GM23338 (cell line): ENCODE results near the gene PCNT. TPM values are rescaled to one million over a fixed set of nuclear protein-coding genes. Genes with fewer than 3 reads are reported as not detected.

ENCODE experiments used
- ATAC-seq: fragments of 200-7000 bp; cut with Tn5 transposase; 3 replicates; pipeline ENCODE4 v1.9.1; 2020
- DNase-seq: peaks from one replicate; pipeline ENCODE4 v3.0.0-alpha.2; 2015; ENCODE audit warnings: low spot score
- H2AFZ ChIP-seq: fragments of 200-600 bp; sonication (generic); 2 replicates; pipeline ENCODE4 v1.8.0; 2016; ENCODE audit warnings: antibody characterized with exemption, mild to moderate bottlenecking, moderate library complexity
- H3F3A ChIP-seq: fragments of 200-600 bp; sonication (generic); replicated peaks from 2 replicates; pipeline ENCODE4 v1.8.0; 2017; ENCODE audit warnings: antibody characterized with exemption, mixed run types, low read depth
- H3K27ac ChIP-seq: fragments of 200-600 bp; sonication (generic); 2 replicates; pipeline ENCODE4 v1.6.1; 2016; ENCODE audit warnings: low read depth
- H3K27me3 ChIP-seq: fragments of 200-600 bp; sonication (generic); 2 replicates; pipeline ENCODE4 v1.8.0; 2016; ENCODE audit warnings: mild to moderate bottlenecking, mixed run types, moderate library complexity; ENCODE audit not compliant: insufficient read depth
- H3K36me3 ChIP-seq: fragments of 200-600 bp; sonication (generic); 2 replicates; pipeline ENCODE4 v1.8.0; 2016; ENCODE audit warnings: mild to moderate bottlenecking; ENCODE audit not compliant: insufficient read depth
- H3K4me1 ChIP-seq: fragments of 200-600 bp; sonication (generic); 2 replicates; pipeline ENCODE4 v1.8.0; 2016; ENCODE audit warnings: mild to moderate bottlenecking, moderate library complexity; ENCODE audit not compliant: insufficient read depth
- H3K4me2 ChIP-seq: fragments of 200-600 bp; sonication (generic); 2 replicates; pipeline ENCODE4 v1.7.1; 2017; ENCODE audit warnings: mixed run types
- H3K4me3 ChIP-seq: fragments of 200-600 bp; sonication (generic); 2 replicates; pipeline ENCODE4 v1.6.1; 2016; ENCODE audit warnings: mixed run types
- H3K79me2 ChIP-seq: fragments of 200-600 bp; sonication (generic); replicated peaks from 2 replicates; pipeline ENCODE4 v1.8.0; 2017; ENCODE audit warnings: mild to moderate bottlenecking; ENCODE audit not compliant: insufficient read depth
- H3K9me2 ChIP-seq: fragments of 200-600 bp; sonication (generic); 2 replicates; pipeline ENCODE4 v1.8.0; 2017; ENCODE audit not compliant: insufficient read depth
- H4K20me1 ChIP-seq: fragments of 200-600 bp; sonication (generic); replicated peaks from 2 replicates; pipeline ENCODE4 v1.8.0; 2017; ENCODE audit warnings: mild to moderate bottlenecking; ENCODE audit not compliant: insufficient read depth
- H3K27ac Mint-ChIP-seq: 2 replicates; pipeline ENCODE4 v1.8.0; 2020; ENCODE audit warnings: inconsistent platforms, mild to moderate bottlenecking, moderate library complexity, mixed read lengths
- H3K27me3 Mint-ChIP-seq: 3 replicates; pipeline ENCODE4 v1.8.0; 2022; ENCODE audit warnings: low read depth, mild to moderate bottlenecking, moderate library complexity, mixed read lengths, inconsistent platforms; ENCODE audit not compliant: insufficient read depth, poor library complexity
- H3K36me3 Mint-ChIP-seq: 3 replicates; pipeline ENCODE4 v1.8.0; 2021; ENCODE audit warnings: low read depth, mild to moderate bottlenecking, inconsistent platforms, moderate library complexity, mixed read lengths
- H3K4me1 Mint-ChIP-seq: 3 replicates; pipeline ENCODE4 v1.8.0; 2020; ENCODE audit warnings: mild to moderate bottlenecking, inconsistent platforms, mixed read lengths
- H3K4me3 Mint-ChIP-seq: 3 replicates; pipeline ENCODE4 v1.8.0; 2021; ENCODE audit warnings: moderate library complexity, mild to moderate bottlenecking, inconsistent platforms, mixed read lengths
- H3K9me3 Mint-ChIP-seq: 3 replicates; pipeline ENCODE4 v1.8.0; 2020; ENCODE audit warnings: moderate library complexity, mild to moderate bottlenecking, inconsistent platforms, mixed read lengths
- CREB1 ChIP-seq: fragments of 250-450 bp; sonication (Bioruptor Pico); IDR thresholded peaks from 2 replicates; pipeline ENCODE4 v1.5.0; 2020; ENCODE audit warnings: low read depth, mild to moderate bottlenecking, moderate library complexity
- CTCF ChIP-seq, 2 experiments: fragments of 200-600 bp in 1 of 2; sonication (generic) in 1 of 2; conservative IDR thresholded peaks; 2 replicates each; pipeline versions ENCODE4 v1.5.1 to v1.6.1; 2016 to 2017; ENCODE audit warnings: antibody characterized with exemption in 2 of 2, low read depth in 2 of 2, mild to moderate bottlenecking in 2 of 2, moderate library complexity in 1 of 2
- ETS1 ChIP-seq: IDR thresholded peaks from 2 replicates; pipeline ENCODE4 v1.6.1; 2016; ENCODE audit warnings: antibody characterized with exemption
- EZH2 ChIP-seq: fragments of 200-600 bp; sonication (generic); IDR thresholded peaks from one replicate; pipeline ENCODE4 v1.8.0; 2017; ENCODE audit warnings: antibody characterized with exemption, mild to moderate bottlenecking, low read depth; ENCODE audit not compliant: unreplicated experiment
- EZH2phosphoT487 ChIP-seq: fragments of 200-600 bp; sonication (generic); IDR thresholded peaks from one replicate; pipeline ENCODE4 v1.8.1; 2018; ENCODE audit warnings: antibody characterized with exemption; ENCODE audit not compliant: unreplicated experiment
- JUNB ChIP-seq: IDR thresholded peaks from one replicate; pipeline ENCODE4 v1.6.1; 2016; ENCODE audit warnings: antibody characterized with exemption; ENCODE audit not compliant: unreplicated experiment
- NANOG ChIP-seq: IDR thresholded peaks from 2 replicates; pipeline ENCODE4 v1.6.1; 2016; ENCODE audit warnings: antibody characterized with exemption, borderline replicate concordance
- POLR2AphosphoS5 ChIP-seq: IDR thresholded peaks from 2 replicates; pipeline ENCODE4 v1.6.1; 2016; ENCODE audit warnings: antibody characterized with exemption, low read depth
- REST ChIP-seq: IDR thresholded peaks from one replicate; pipeline ENCODE4 v1.6.1; 2018; ENCODE audit warnings: antibody characterized with exemption; ENCODE audit not compliant: unreplicated experiment
- STAT1 ChIP-seq: IDR thresholded peaks from one replicate; pipeline ENCODE4 v1.6.1; 2016; ENCODE audit warnings: antibody characterized with exemption; ENCODE audit not compliant: unreplicated experiment
- ZNF114 ChIP-seq: fragments of 250-450 bp; sonication (Bioruptor Pico); IDR thresholded peaks from 2 replicates; pipeline ENCODE4 v1.5.0; 2020; ENCODE audit warnings: mild to moderate bottlenecking, moderate library complexity
- ZNF331 ChIP-seq: fragments of 250-450 bp; sonication (Bioruptor Pico); IDR thresholded peaks from 2 replicates; pipeline ENCODE4 v1.5.0; 2020; ENCODE audit warnings: low read depth, mild to moderate bottlenecking, moderate library complexity
- ZNF462 ChIP-seq: fragments of 250-450 bp; sonication (Bioruptor Pico); IDR thresholded peaks from 2 replicates; pipeline ENCODE4 v1.5.0; 2020; ENCODE audit warnings: mild to moderate bottlenecking, moderate library complexity
- polyA plus RNA-seq: library from polyadenylated mRNA; unstranded; fragments of >200 nt; fragmentation: Nextera tagmentation; extraction: Ambion mirVana; gene quantifications from 2 replicates; pipeline ENCODE4 v1.2.1, GENCODE V29; 2016
- total RNA-seq: library from RNA; depleted of rRNA; stranded (reverse); fragments of >200 nt; shearing (Covaris generic); gene quantifications from 2 replicates; pipeline ENCODE4 v1.2.3, GENCODE V29; 2014

PCNT gene
- total and polyA plus RNA-seq, 2 experiments from 2014 or later, result 39.6 to 46.1 TPM

GRCh38 chr21:46455575-46456385 is 131.8 kb downstream of the PCNT start:
- Histone ChIP-seq H3K4me3 (no peak overlapping the region), H3K27me3 (no peaks in the 10 kb centered on the region), H4K20me1 (peaks cover 8% of the 10 kb centered on the region), H3K4me2 (no peak overlapping the region), H3K4me1 (peaks cover 14% of the 10 kb centered on the region), H3K36me3 (no peaks in the 10 kb centered on the region), H3K79me2 (peaks cover 32% of the 10 kb centered on the region), H2AFZ (no peak overlapping the region), H3F3A (0 out of 2 replicates have a peak, but pooled peaks cover 6% of the 10 kb centered on the region), H3K27ac (no peak overlapping the region), H3K9me2 (no peaks in the 10 kb centered on the region)
- ATAC-seq (no peak), DNase-seq (no peak)
- Mint-ChIP-seq H3K27ac (no peak overlapping the region), H3K4me1 (peaks cover 18% of the 10 kb centered on the region; the same call in 2 of the 3 replicates), H3K27me3 (peaks cover 12% of the 10 kb centered on the region), H3K36me3 (peaks cover 21% of the 10 kb centered on the region), H3K4me3 (0 out of 3 replicates have a peak overlapping the region, but pooled peaks have one; percentile 4), H3K9me3 (no peaks in the 10 kb centered on the region)
- TF ChIP-seq POLR2AphosphoS5 (no peak), ZNF114 (CRISPR knock-in tag) (no peak), ZNF331 (no peak), REST (no peak), CTCF (conservative IDR thresholded peaks at IDR 0.05; ENCODE audit: low read depth in 2 of 2) (no peak), EZH2phosphoT487 (no peak), NANOG (no peak), CREB1 (CRISPR knock-in tag) (no peak), JUNB (no peak), EZH2 (no peak), STAT1 (no peak), ZNF462 (no peak), ETS1 (no peak)
